ENCODE measurements around the gene SSTR1.

SSTR1 gene

GRCh38 chr14:38202444-38203191, 5.1 kb upstream of the SSTR1 start:
- DNase-seq (ENCODE audit: low read depth, low spot score) = no peak
- no peak for TF ChIP-seq CTCF (IDR thresholded peaks at IDR 0.05; ENCODE audit: low read depth, low read length)
- H3K4me3 ChIP-seq (ENCODE audit: low read depth, low read length) = no peak overlapping the region
- in situ Hi-C loops (cut with HindIII; ENCODE audit: low sequenced_read_pairs) = no loop called here

- H3K4me3 ChIP-seq (ENCODE audit: low read depth, low read length) = no peak overlapping the region
- no peak for DNase-seq (ENCODE audit: low read depth, low spot score)
- no peak for TF ChIP-seq CTCF (IDR thresholded peaks at IDR 0.05; ENCODE audit: low read depth, low read length)
- in situ Hi-C loops (cut with HindIII; ENCODE audit: low sequenced_read_pairs) = no loop called here
Observed at GRCh38 chr14:38203929-38204718, 3.6 kb upstream of the SSTR1 start.

- in situ Hi-C loops (cut with HindIII; ENCODE audit: low sequenced_read_pairs) = no loop called here
- no peak for DNase-seq (ENCODE audit: low read depth, low spot score)
- TF ChIP-seq CTCF (IDR thresholded peaks at IDR 0.05; ENCODE audit: low read depth, low read length) = no peak
- H3K4me3 ChIP-seq (ENCODE audit: low read depth, low read length) = no peak overlapping the region
Observed at GRCh38 chr14:38204719-38205115, 3.0 kb upstream of the SSTR1 start.

- in situ Hi-C loops (cut with HindIII; ENCODE audit: low sequenced_read_pairs) = no loop called here
- H3K4me3 ChIP-seq (ENCODE audit: low read depth, low read length) = no peak overlapping the region
- no peak for TF ChIP-seq CTCF (IDR thresholded peaks at IDR 0.05; ENCODE audit: low read depth, low read length)
- DNase-seq (ENCODE audit: low read depth, low spot score) = no peak
Observed at GRCh38 chr14:38205119-38205813, 2.4 kb upstream of the SSTR1 start.

GRCh38 chr14:38205949-38206665, 1.6 kb upstream of the SSTR1 start:
- no peak for DNase-seq (ENCODE audit: low read depth, low spot score)
- no peak for TF ChIP-seq CTCF (IDR thresholded peaks at IDR 0.05; ENCODE audit: low read depth, low read length)
- in situ Hi-C loops (cut with HindIII; ENCODE audit: low sequenced_read_pairs) = no loop called here
- H3K4me3 ChIP-seq (ENCODE audit: low read depth, low read length) = no peak overlapping the region

Measured in astrocyte of the spinal cord (primary cell).